Calu3 (cell line): ENCODE results near the gene RBFOX2. TPM values are rescaled to one million over a fixed set of nuclear protein-coding genes. Genes with fewer than 3 reads are reported as not detected.
A peak's percentile ranks its signal among the peaks of the same experiment; 100 is the strongest.

Source experiments
- BruUV-seq: library from RNA; stranded (reverse); fragments of 400-500 nt; replicated peaks from 2 replicates; lab custom pipeline; 2021; lab: Mats Ljungman, UMichigan
- CTCF ChIA-PET: fragments of 300-600 bp; sonication (Branson Sonifier 250); formaldehyde crosslinking; loops from one replicate; lab custom pipeline; 2022; ENCODE audit warnings: antibody characterized with exemption; lab: Charles Lee
- DNase-seq: peaks from one replicate; pipeline ENCODE4 v3.0.0; 2022
- H3K27ac Mint-ChIP-seq: one replicate; pipeline ENCODE4 v1.8.0; 2022; ENCODE audit warnings: mixed read lengths; ENCODE audit not compliant: unreplicated experiment
- H3K27me3 Mint-ChIP-seq: one replicate; pipeline ENCODE4 v1.8.0; 2022; ENCODE audit warnings: mixed read lengths; ENCODE audit not compliant: unreplicated experiment
- H3K36me3 Mint-ChIP-seq: one replicate; pipeline ENCODE4 v1.8.0; 2022; ENCODE audit warnings: mild to moderate bottlenecking, moderate library complexity, mixed read lengths; ENCODE audit not compliant: insufficient read depth, unreplicated experiment
- H3K4me1 Mint-ChIP-seq: one replicate; pipeline ENCODE4 v1.8.0; 2022; ENCODE audit warnings: mild to moderate bottlenecking, low read depth, mixed read lengths; ENCODE audit not compliant: unreplicated experiment
- H3K4me3 Mint-ChIP-seq: one replicate; pipeline ENCODE4 v1.8.0; 2022; ENCODE audit warnings: mild to moderate bottlenecking, low read depth, moderate library complexity, mixed read lengths; ENCODE audit not compliant: unreplicated experiment
- H3K9me3 Mint-ChIP-seq: one replicate; pipeline ENCODE4 v1.8.0; 2022; ENCODE audit warnings: low read depth, mixed read lengths; ENCODE audit not compliant: unreplicated experiment
- CTCF ChIP-seq: fragments of 200-600 bp; IDR thresholded peaks from one replicate; pipeline ENCODE4 v1.8.0; 2022; ENCODE audit warnings: antibody characterized with exemption; ENCODE audit not compliant: unreplicated experiment
- intact Hi-C: fragments of 100-400 bp; cut with micrococcal nuclease; formaldehyde crosslinking; loops from one replicate; pipeline ENCODE4 v1.10.0; 2022; ENCODE audit not compliant: unreplicated experiment
- total RNA-seq: library from RNA; stranded (reverse); gene quantifications from 2 replicates; pipeline ENCODE4 v1.2.3, GENCODE V29; 2022

RBFOX2 gene
- total RNA-seq, 1 experiment from 2014 or later: 63.1 TPM

GRCh38 chr22:35777335-35777975 is 251.2 kb downstream of the RBFOX2 start:
- H3K27ac Mint-ChIP-seq: peak overlapping the region; percentile 73
- peaks cover 4% of the 10 kb centered on the region for H3K36me3 Mint-ChIP-seq
- no TSS peak for BruUV-seq
- CTCF ChIA-PET: no interaction called here
- DNase-seq: no peak
- no peak overlapping the region for H3K4me3 Mint-ChIP-seq
- H3K27me3 Mint-ChIP-seq: no peaks in the 10 kb centered on the region
- H3K4me1 Mint-ChIP-seq: peaks cover 8% of the 10 kb centered on the region
- H3K9me3 Mint-ChIP-seq: no peaks in the 10 kb centered on the region
- TF ChIP-seq CTCF: no peak
- intact Hi-C loops: loop anchor here (5.0 kb wide), 1 partner anchor 65 kb away; no protein-coding TSS in a partner anchor

GRCh38 chr22:35775339-35775738 is 253.3 kb downstream of the RBFOX2 start:
- no peak for TF ChIP-seq CTCF
- no peak for DNase-seq
- H3K4me1 Mint-ChIP-seq: peaks cover 8% of the 10 kb centered on the region
- no peaks in the 10 kb centered on the region for H3K27me3 Mint-ChIP-seq
- CTCF ChIA-PET: no interaction called here
- no TSS peak for BruUV-seq
- intact Hi-C loops: loop anchor here (5.0 kb wide), 1 partner anchor 67 kb away; no protein-coding TSS in a partner anchor
- H3K27ac Mint-ChIP-seq: no peak overlapping the region
- no peaks in the 10 kb centered on the region for H3K9me3 Mint-ChIP-seq
- H3K36me3 Mint-ChIP-seq: peaks cover 4% of the 10 kb centered on the region
- no peak overlapping the region for H3K4me3 Mint-ChIP-seq

GRCh38 chr22:35769974-35770373 is 258.6 kb downstream of the RBFOX2 start:
- H3K4me1 Mint-ChIP-seq: peaks cover 10% of the 10 kb centered on the region
- H3K9me3 Mint-ChIP-seq: no peaks in the 10 kb centered on the region
- intact Hi-C loops: no loop called here
- H3K27ac Mint-ChIP-seq: no peak overlapping the region
- CTCF ChIA-PET: no interaction called here
- no peaks in the 10 kb centered on the region for H3K27me3 Mint-ChIP-seq
- no peaks in the 10 kb centered on the region for H3K36me3 Mint-ChIP-seq
- DNase-seq: no peak
- no peak for TF ChIP-seq CTCF
- no peak overlapping the region for H3K4me3 Mint-ChIP-seq
- BruUV-seq: no TSS peak

GRCh38 chr22:35766654-35767580 is 261.7 kb downstream of the RBFOX2 start:
- Mint-ChIP-seq H3K4me1 (peaks cover 10% of the 10 kb centered on the region), H3K36me3 (no peaks in the 10 kb centered on the region), H3K27me3 (no peaks in the 10 kb centered on the region), H3K4me3 (no peak overlapping the region), H3K27ac (peak overlapping the region; percentile 2), H3K9me3 (no peaks in the 10 kb centered on the region)
- no peak for TF ChIP-seq CTCF
- CTCF ChIA-PET: interaction anchor here (0.7 kb wide), 1 partner anchor 747 kb away, joined by 3 read pairs; no protein-coding TSS in a partner anchor
- intact Hi-C loops: no loop called here
- BruUV-seq: no TSS peak
- DNase-seq: no peak
